OCI-LY7 (cell line): ENCODE measurements around the gene IL11.
"Not testable (repeated sequence)": the region's sequence is repeated elsewhere in the genome, so short reads cannot be mapped to it uniquely, and the experiment has no call there.

Experiments
- EZH2phosphoT487 ChIP-seq: fragments of 200-600 bp; sonication (generic); IDR thresholded peaks from 2 replicates; pipeline ENCODE4 v1.6.1; 2018; ENCODE audit warnings: low read depth, borderline replicate concordance, mild to moderate bottlenecking, mixed run types, antibody characterized with exemption, low read length, moderate library complexity, mixed read lengths
- TF ChIP-seq, protein P1 (sequence below): fragments of 200-600 bp; sonication (generic); conservative IDR thresholded peaks from 2 replicates; pipeline ENCODE4 v1.5.1; 2014; ENCODE audit warnings: mild to moderate bottlenecking, antibody characterized with exemption, low read length, moderate library complexity, mixed read lengths

DNA sequence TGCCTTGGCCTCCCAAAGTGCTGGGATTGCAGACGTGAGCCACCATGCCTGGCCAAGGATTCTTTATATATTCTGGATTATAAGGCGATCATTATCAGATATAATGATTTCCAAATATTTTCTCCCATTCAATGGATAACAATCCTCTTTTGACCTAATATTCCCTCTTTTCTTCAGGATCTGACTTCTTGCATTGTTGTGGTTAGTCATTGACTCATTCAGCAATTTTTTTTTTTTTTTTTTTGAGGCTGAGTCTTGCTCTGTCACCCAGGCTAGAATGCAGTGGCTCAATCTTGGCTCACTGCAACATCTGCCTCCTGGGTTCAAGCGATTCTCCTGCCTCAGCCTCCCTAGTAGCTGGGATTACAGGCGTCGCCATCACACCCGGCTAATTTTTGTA is 40.5 kb downstream of the IL11 start:
- TF ChIP-seq, protein P1, sequence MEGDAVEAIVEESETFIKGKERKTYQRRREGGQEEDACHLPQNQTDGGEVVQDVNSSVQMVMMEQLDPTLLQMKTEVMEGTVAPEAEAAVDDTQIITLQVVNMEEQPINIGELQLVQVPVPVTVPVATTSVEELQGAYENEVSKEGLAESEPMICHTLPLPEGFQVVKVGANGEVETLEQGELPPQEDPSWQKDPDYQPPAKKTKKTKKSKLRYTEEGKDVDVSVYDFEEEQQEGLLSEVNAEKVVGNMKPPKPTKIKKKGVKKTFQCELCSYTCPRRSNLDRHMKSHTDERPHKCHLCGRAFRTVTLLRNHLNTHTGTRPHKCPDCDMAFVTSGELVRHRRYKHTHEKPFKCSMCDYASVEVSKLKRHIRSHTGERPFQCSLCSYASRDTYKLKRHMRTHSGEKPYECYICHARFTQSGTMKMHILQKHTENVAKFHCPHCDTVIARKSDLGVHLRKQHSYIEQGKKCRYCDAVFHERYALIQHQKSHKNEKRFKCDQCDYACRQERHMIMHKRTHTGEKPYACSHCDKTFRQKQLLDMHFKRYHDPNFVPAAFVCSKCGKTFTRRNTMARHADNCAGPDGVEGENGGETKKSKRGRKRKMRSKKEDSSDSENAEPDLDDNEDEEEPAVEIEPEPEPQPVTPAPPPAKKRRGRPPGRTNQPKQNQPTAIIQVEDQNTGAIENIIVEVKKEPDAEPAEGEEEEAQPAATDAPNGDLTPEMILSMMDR: not testable (repeated sequence)
- TF ChIP-seq EZH2phosphoT487: not testable (repeated sequence)
